RWPE1 (cell line): ENCODE results near the gene MIX23.

ENCODE experiments used
- CTCF ChIA-PET: fragments of 350-600 bp; sonication (Branson Sonifier 250); formaldehyde crosslinking; extraction: SDS; loops from one replicate; lab custom pipeline; 2021; lab: Yijun Ruan, JAX
- POLR2A ChIA-PET: fragments of 400-600 bp; formaldehyde crosslinking; extraction: SDS; loops from one replicate; lab custom pipeline; 2020; ENCODE audit warnings: antibody characterized with exemption; ENCODE audit not compliant: low non-redundant PET; lab: Yijun Ruan, JAX
- DNase-seq: peaks from one replicate; pipeline ENCODE4 v3.0.0; 2012; ENCODE audit warnings: low spot score
- H3K27ac ChIP-seq: fragments of 450-650 bp; 2 replicates; pipeline ENCODE4 v1.5.1; 2017
- CTCF ChIP-seq: fragments of 450-650 bp; conservative IDR thresholded peaks from 2 replicates; pipeline ENCODE4 v1.5.1; 2017; ENCODE audit warnings: low read depth, mild to moderate bottlenecking

Gene MIX23

GRCh38 chr3:122350814-122351418 lies 32.1 kb downstream of the MIX23 start:
- ChIA-PET POLR2A (no interaction called here), CTCF (interaction anchor here (0.6 to 1.1 kb wide), 3 partner anchors 45 to 1736 kb away, joined by 3 to 6 read pairs (median 5); no protein-coding TSS in a partner anchor)
- no peak overlapping the region for H3K27ac ChIP-seq
- no peak for TF ChIP-seq CTCF
- DNase-seq = no peak

GRCh38 chr3:122349171-122349570 lies 33.9 kb downstream of the MIX23 start:
- POLR2A ChIA-PET = no interaction called here
- CTCF ChIA-PET = interaction anchor here (1.2 to 1.5 kb wide), 2 partner anchors 17 to 43 kb away, joined by 3 to 5 read pairs; no protein-coding TSS in a partner anchor
- no peak for TF ChIP-seq CTCF
- no peak overlapping the region for H3K27ac ChIP-seq
- DNase-seq = no peak

GRCh38 chr3:122343654-122344053 lies 39.4 kb downstream of the MIX23 start:
- no peak overlapping the region for H3K27ac ChIP-seq
- CTCF ChIA-PET = no interaction called here
- no peak for TF ChIP-seq CTCF
- DNase-seq = no peak
- POLR2A ChIA-PET = no interaction called here

GRCh38 chr3:122342803-122343202 lies 40.2 kb downstream of the MIX23 start:
- no peak for TF ChIP-seq CTCF
- no peak for DNase-seq
- CTCF ChIA-PET = interaction anchor here (1.2 kb wide), 1 partner anchor 37 kb away, joined by 6 read pairs; no protein-coding TSS in a partner anchor
- H3K27ac ChIP-seq = no peak overlapping the region
- POLR2A ChIA-PET = no interaction called here

GRCh38 chr3:122332551-122332950 lies 50.5 kb downstream of the MIX23 start:
- POLR2A ChIA-PET = no interaction called here
- no peak for TF ChIP-seq CTCF
- CTCF ChIA-PET = interaction anchor here (0.6 to 0.7 kb wide), 3 partner anchors 14 to 207 kb away, joined by 3 to 4 read pairs (median 3); no protein-coding TSS in a partner anchor
- H3K27ac ChIP-seq = no peak overlapping the region
- no peak for DNase-seq

GRCh38 chr3:122331886-122332285 lies 51.1 kb downstream of the MIX23 start:
- POLR2A ChIA-PET = no interaction called here

More at GRCh38 chr3:122331886-122332285, 51.1 kb downstream of the MIX23 start:
- no peak for DNase-seq
- CTCF ChIA-PET = interaction anchor here (0.6 to 0.7 kb wide), 4 partner anchors 14 to 252 kb away, joined by 3 to 4 read pairs (median 3); no protein-coding TSS in a partner anchor
- no peak overlapping the region for H3K27ac ChIP-seq
- no peak for TF ChIP-seq CTCF
